GM21529 (cell line): ENCODE data around the gene HRH2.
"Not testable (repeated sequence)": the region's sequence is repeated elsewhere in the genome, so short reads cannot be mapped to it uniquely, and the experiment has no call there.

Experiments used
- ATAC-seq: cut with Tn5 transposase; IDR thresholded peaks from one replicate; pipeline ENCODE4 v1.9.1; 2021; ENCODE audit not compliant: unreplicated experiment

The HRH2 gene

GRCh38 chr5:175646251-175646650, 11.6 kb upstream of the HRH2 start:
- ATAC-seq, result no peak

- no peak for ATAC-seq
These were observed 7.9 kb upstream of the HRH2 start for GRCh38 chr5:175649967-175650366.

- not testable (repeated sequence) for ATAC-seq
These were observed 7.3 kb upstream of the HRH2 start for GRCh38 chr5:175650430-175651205.

- ATAC-seq, result peak; percentile 77
These were observed 4.9 kb upstream of the HRH2 start for GRCh38 chr5:175652741-175653663.

GRCh38 chr5:175653763-175654162, 4.1 kb upstream of the HRH2 start:
- ATAC-seq, result no peak

GRCh38 chr5:175654339-175654738, 3.5 kb upstream of the HRH2 start:
- no peak for ATAC-seq

- no peak for ATAC-seq
These were observed 3.1 kb upstream of the HRH2 start for GRCh38 chr5:175654807-175655206.

GRCh38 chr5:175655411-175655810, 2.5 kb upstream of the HRH2 start:
- no peak for ATAC-seq

GRCh38 chr5:175656966-175657365, 905 bp upstream of the HRH2 start:
- no peak for ATAC-seq

- no peak for ATAC-seq
These were observed 651 bp downstream of the HRH2 start for GRCh38 chr5:175658299-175659145.

- no peak for ATAC-seq
These were observed 1.8 kb downstream of the HRH2 start for GRCh38 chr5:175659546-175660253.

- no peak for ATAC-seq
These were observed 5.6 kb downstream of the HRH2 start for GRCh38 chr5:175663186-175664184.

- no peak for ATAC-seq
These were observed 6.9 kb downstream of the HRH2 start for GRCh38 chr5:175664723-175665122.

- no peak for ATAC-seq
These were observed 8.3 kb downstream of the HRH2 start for GRCh38 chr5:175666216-175666615.

GRCh38 chr5:175668006-175668405, 10.1 kb downstream of the HRH2 start:
- ATAC-seq, result no peak

GRCh38 chr5:175670372-175670771, 12.5 kb downstream of the HRH2 start:
- no peak for ATAC-seq

GRCh38 chr5:175671013-175671412, 13.1 kb downstream of the HRH2 start:
- ATAC-seq, result no peak

- ATAC-seq, result no peak
These were observed 15.2 kb downstream of the HRH2 start for GRCh38 chr5:175672976-175673648.
